BJ (cell line): ENCODE results near the gene FCRL6. TPM values are rescaled to one million over a fixed set of nuclear protein-coding genes. Genes with fewer than 3 reads are reported as not detected.

Experiments used
- CTCF ChIA-PET: fragments of 350-600 bp; formaldehyde crosslinking; extraction: SDS; loops from one replicate; lab custom pipeline; 2021; ENCODE audit warnings: antibody characterized with exemption, inconsistent platforms; lab: Yijun Ruan, JAX
- POLR2A ChIA-PET: fragments of 300-600 bp; sonication (Branson Sonifier 250); formaldehyde crosslinking; extraction: SDS; loops from one replicate; lab custom pipeline; 2021; ENCODE audit warnings: antibody characterized with exemption; lab: Charles Lee
- DNase-seq: peaks from one replicate; pipeline ENCODE4 v3.0.0-alpha.2; 2011; ENCODE audit warnings: low read depth
- H3K27me3 ChIP-seq: 2 replicates; pipeline ENCODE4 v1.6.0; 2011; ENCODE audit warnings: low read length; ENCODE audit not compliant: control insufficient read depth, insufficient read depth
- H3K36me3 ChIP-seq: 2 replicates; pipeline ENCODE4 v1.5.1; 2011; ENCODE audit warnings: low read length; ENCODE audit not compliant: control insufficient read depth, insufficient read depth
- H3K4me3 ChIP-seq: 2 replicates; pipeline ENCODE4 v1.5.1; 2011; ENCODE audit warnings: low read depth, mild to moderate bottlenecking, control low read depth, low read length
- CTCF ChIP-seq: IDR thresholded peaks from 2 replicates; pipeline ENCODE4 v1.5.1; 2011; ENCODE audit warnings: low read depth, mild to moderate bottlenecking, control low read depth, inconsistent platforms, low read length, moderate library complexity; ENCODE audit not compliant: insufficient read depth
- polyA minus RNA-seq: library from RNA; depleted of rRNA, polyadenylated mRNA; stranded (reverse); fragments of >200 nt; gene quantifications from 2 replicates; pipeline ENCODE4 v1.2.3, GENCODE V29; 2011; rRNA and poly(A)+ RNA removed
- polyA plus RNA-seq: library from polyadenylated mRNA; depleted of rRNA; stranded (reverse); fragments of >200 nt; gene quantifications from 2 replicates; pipeline ENCODE4 v1.2.3, GENCODE V29; 2011; rRNA removed

The FCRL6 gene
- polyA plus RNA-seq = not detected in 2 replicates
- polyA minus RNA-seq = not detected in 2 replicates

- ChIA-PET CTCF (interaction anchor here (1.0 to 18.1 kb wide), 4 partner anchors 9 to 588 kb away, joined by 3 to 590 read pairs (median 4); no protein-coding TSS in a partner anchor), POLR2A (no interaction called here)
- DNase-seq = no peak
- no peak for TF ChIP-seq CTCF
- Histone ChIP-seq H3K4me3 (no peak within 1 kb of the TSS), H3K27me3 (no peaks in the 10 kb centered on the region; the same call in 1 of the 2 replicates), H3K36me3 (no peaks in the 10 kb centered on the region)
Observed at GRCh38 chr1:159802111-159802510, at the start of gene FCRL6. TSS of gene FCRL6 (plus strand) at chr1:159802360. CDS start at chr1:159802425, 65 bp downstream.

- no peak for TF ChIP-seq CTCF
- POLR2A ChIA-PET = no interaction called here
- Histone ChIP-seq H3K4me3 (no peak overlapping the region), H3K36me3 (no peaks in the 10 kb centered on the region), H3K27me3 (no peaks in the 10 kb centered on the region)
- CTCF ChIA-PET = no interaction called here
- no peak for DNase-seq
Observed at GRCh38 chr1:159753386-159753785, 48.8 kb upstream of the FCRL6 start.

- no peak for DNase-seq
- TF ChIP-seq CTCF = no peak
- ChIA-PET CTCF (no interaction called here), POLR2A (no interaction called here)
- Histone ChIP-seq H3K36me3 (no peaks in the 10 kb centered on the region), H3K4me3 (no peak overlapping the region), H3K27me3 (no peaks in the 10 kb centered on the region)
Observed at GRCh38 chr1:159755451-159756007, 46.6 kb upstream of the FCRL6 start.

- CTCF ChIA-PET = interaction anchor here (0.9 to 1.4 kb wide), 3 partner anchors 8 to 136 kb away, joined by 3 to 4 read pairs (median 4); no protein-coding TSS in a partner anchor
- Histone ChIP-seq H3K36me3 (no peaks in the 10 kb centered on the region), H3K4me3 (no peak overlapping the region), H3K27me3 (no peaks in the 10 kb centered on the region)
- no peak for DNase-seq
- POLR2A ChIA-PET = no interaction called here
- no peak for TF ChIP-seq CTCF
Observed at GRCh38 chr1:159756397-159756796, 45.8 kb upstream of the FCRL6 start.

GRCh38 chr1:159763686-159764085 lies 38.5 kb upstream of the FCRL6 start:
- TF ChIP-seq CTCF = no peak
- Histone ChIP-seq H3K4me3 (no peak overlapping the region), H3K27me3 (no peaks in the 10 kb centered on the region), H3K36me3 (no peaks in the 10 kb centered on the region)
- DNase-seq = no peak
- POLR2A ChIA-PET = no interaction called here
- CTCF ChIA-PET = interaction anchor here (0.5 kb wide), 1 partner anchor 550 kb away, joined by 3 read pairs; no protein-coding TSS in a partner anchor
